ENCODE data around the gene LRRC2. TPM values are rescaled to one million over a fixed set of nuclear protein-coding genes. Genes with fewer than 3 reads are reported as not detected.

LRRC2 gene
- total RNA-seq, 1 experiment from 2014 or later, result 0.17 TPM

GRCh38 chr3:46482632-46483350, 83.3 kb downstream of the LRRC2 start:
- peak; percentile 67 for DNase-seq (ENCODE audit: low read depth)

GRCh38 chr3:46481636-46482035, 84.5 kb downstream of the LRRC2 start:
- no peak for DNase-seq (ENCODE audit: low read depth)

- DNase-seq (ENCODE audit: low read depth), result no peak
Observed at GRCh38 chr3:46480491-46481195, 85.5 kb downstream of the LRRC2 start.

GRCh38 chr3:46479696-46480095, 86.4 kb downstream of the LRRC2 start:
- no peak for DNase-seq (ENCODE audit: low read depth)

- DNase-seq (ENCODE audit: low read depth), result no peak
Observed at GRCh38 chr3:46479021-46479420, 87.1 kb downstream of the LRRC2 start.

GRCh38 chr3:46478341-46478740, 87.8 kb downstream of the LRRC2 start:
- no peak for DNase-seq (ENCODE audit: low read depth)

- no peak for DNase-seq (ENCODE audit: low read depth)
Observed at GRCh38 chr3:46477756-46478155, 88.3 kb downstream of the LRRC2 start.

GRCh38 chr3:46477145-46477544, 89.0 kb downstream of the LRRC2 start:
- DNase-seq (ENCODE audit: low read depth), result no peak

- DNase-seq (ENCODE audit: low read depth), result no peak
Observed at GRCh38 chr3:46472736-46473135, 93.4 kb downstream of the LRRC2 start.

GRCh38 chr3:46471371-46471914, 94.7 kb downstream of the LRRC2 start:
- no peak for DNase-seq (ENCODE audit: low read depth)

GRCh38 chr3:46470831-46471230, 95.3 kb downstream of the LRRC2 start:
- DNase-seq (ENCODE audit: low read depth), result no peak

GRCh38 chr3:46469680-46470357, 96.3 kb downstream of the LRRC2 start:
- DNase-seq (ENCODE audit: low read depth), result no peak

GRCh38 chr3:46468753-46469600, 97.1 kb downstream of the LRRC2 start:
- DNase-seq (ENCODE audit: low read depth), result no peak

- no peak for DNase-seq (ENCODE audit: low read depth)
Observed at GRCh38 chr3:46467562-46467961, 98.5 kb downstream of the LRRC2 start.

- DNase-seq (ENCODE audit: low read depth), result peak; percentile 30
Observed at GRCh38 chr3:46466871-46467403, 99.2 kb downstream of the LRRC2 start.

GRCh38 chr3:46466273-46466672, 99.8 kb downstream of the LRRC2 start:
- no peak for DNase-seq (ENCODE audit: low read depth)

Other genes with a start within 250 kb of the LRRC2 start
- gene CCR2, start 212.2 kb downstream of the LRRC2 start, total RNA-seq (2014; rRNA removed; shearing (Covaris generic)), result 0.12 TPM in 1 of 2 replicates, not detected in the other
- gene CCR5, start 195.4 kb downstream of the LRRC2 start, total RNA-seq (2014; rRNA removed; shearing (Covaris generic)), result not detected in 2 replicates
- gene CCRL2, start 159.0 kb downstream of the LRRC2 start, total RNA-seq (2014; rRNA removed; shearing (Covaris generic)), result 0.27 and 1.0 TPM in 2 replicates
- gene LTF, start 101.4 kb downstream of the LRRC2 start, total RNA-seq (2014; rRNA removed; shearing (Covaris generic)), result 0.30 and 0.52 TPM in 2 replicates
- 0.20 and 0.81 TPM in 2 replicates for gene RTP3, start 68.3 kb downstream of the LRRC2 start, total RNA-seq (2014; rRNA removed; shearing (Covaris generic))
- gene FAM240A, start 46.2 kb upstream of the LRRC2 start, total RNA-seq (2014; rRNA removed; shearing (Covaris generic)), result not detected in 2 replicates
- gene ALS2CL, start 127.4 kb upstream of the LRRC2 start, total RNA-seq (2014; rRNA removed; shearing (Covaris generic)), result 2.5 and 3.6 TPM in 2 replicates
- gene TMIE, start 135.1 kb upstream of the LRRC2 start, total RNA-seq (2014; rRNA removed; shearing (Covaris generic)), result 0.22 TPM in 1 of 2 replicates, not detected in the other
- gene PRSS50, start 151.6 kb upstream of the LRRC2 start, total RNA-seq (2014; rRNA removed; shearing (Covaris generic)), result not detected in 2 replicates

All from M059J (cell line).